A204.1 (cell line): Measurements from ENCODE around the gene SERTM1.

ENCODE experiments used
- FAIRE-seq: peaks from 2 replicates; lab custom pipeline; 2012; peaks lifted over from hg19 to GRCh38; lab: Jason Lieb, UNC

SERTM1 gene

GRCh38 chr13:36673838-36674326 is at the start of gene SERTM1:
Gene SERTM1 (plus strand): TSS chr13:36674020. CDS start chr13:36695079, 21,059 bp downstream.
- no peak for FAIRE-seq

- FAIRE-seq, result no peak
Measured at GRCh38 chr13:36628377-36629056, 45.3 kb upstream of the SERTM1 start.

GRCh38 chr13:36629057-36629385 is 44.8 kb upstream of the SERTM1 start:
- FAIRE-seq, result no peak

GRCh38 chr13:36630181-36630803 is 43.5 kb upstream of the SERTM1 start:
- FAIRE-seq, result no peak

- no peak for FAIRE-seq
Measured at GRCh38 chr13:36639610-36640009, 34.2 kb upstream of the SERTM1 start.

- FAIRE-seq, result no peak
Measured at GRCh38 chr13:36650611-36651010, 23.2 kb upstream of the SERTM1 start.

GRCh38 chr13:36665630-36666029 is 8.2 kb upstream of the SERTM1 start:
- no peak for FAIRE-seq

GRCh38 chr13:36666477-36667229 is 7.2 kb upstream of the SERTM1 start:
- no peak for FAIRE-seq

- FAIRE-seq, result no peak
Measured at GRCh38 chr13:36668316-36668715, 5.5 kb upstream of the SERTM1 start.

- no peak for FAIRE-seq
Measured at GRCh38 chr13:36673352-36673751, 468 bp upstream of the SERTM1 start.

- no peak for FAIRE-seq
Measured at GRCh38 chr13:36674337-36675212, 755 bp downstream of the SERTM1 start.

GRCh38 chr13:36675213-36675536 is 1.4 kb downstream of the SERTM1 start:
- FAIRE-seq, result no peak

GRCh38 chr13:36680913-36681312 is 7.1 kb downstream of the SERTM1 start:
- FAIRE-seq, result no peak

GRCh38 chr13:36681894-36682624 is 8.2 kb downstream of the SERTM1 start:
- FAIRE-seq, result no peak

GRCh38 chr13:36683701-36684100 is 9.9 kb downstream of the SERTM1 start:
- no peak for FAIRE-seq

- FAIRE-seq, result no peak
Measured at GRCh38 chr13:36685927-36686326, 12.1 kb downstream of the SERTM1 start.

GRCh38 chr13:36696410-36697010 is 22.7 kb downstream of the SERTM1 start:
- FAIRE-seq, result no peak

GRCh38 chr13:36700170-36700569 is 26.4 kb downstream of the SERTM1 start:
- FAIRE-seq, result no peak

GRCh38 chr13:36706755-36707154 is 32.9 kb downstream of the SERTM1 start:
- FAIRE-seq, result no peak

- FAIRE-seq, result no peak
Measured at GRCh38 chr13:36709136-36709890, 35.5 kb downstream of the SERTM1 start.

GRCh38 chr13:36710396-36710795 is 36.6 kb downstream of the SERTM1 start:
- FAIRE-seq, result no peak
